Calu3 (cell line): ENCODE measurements around the gene TEX35. TPM values are rescaled to one million over a fixed set of nuclear protein-coding genes. Genes with fewer than 3 reads are reported as not detected.

Source experiments
- BruUV-seq: library from RNA; stranded (reverse); fragments of 400-500 nt; replicated peaks from 2 replicates; lab custom pipeline; 2021; lab: Mats Ljungman, UMichigan
- CTCF ChIA-PET: fragments of 300-600 bp; sonication (Branson Sonifier 250); formaldehyde crosslinking; loops from one replicate; lab custom pipeline; 2022; ENCODE audit warnings: antibody characterized with exemption; lab: Charles Lee
- DNase-seq: peaks from one replicate; pipeline ENCODE4 v3.0.0; 2022
- H3K27ac Mint-ChIP-seq: one replicate; pipeline ENCODE4 v1.8.0; 2022; ENCODE audit warnings: mixed read lengths; ENCODE audit not compliant: unreplicated experiment
- H3K27me3 Mint-ChIP-seq: one replicate; pipeline ENCODE4 v1.8.0; 2022; ENCODE audit warnings: mixed read lengths; ENCODE audit not compliant: unreplicated experiment
- H3K36me3 Mint-ChIP-seq: one replicate; pipeline ENCODE4 v1.8.0; 2022; ENCODE audit warnings: mild to moderate bottlenecking, moderate library complexity, mixed read lengths; ENCODE audit not compliant: insufficient read depth, unreplicated experiment
- H3K4me1 Mint-ChIP-seq: one replicate; pipeline ENCODE4 v1.8.0; 2022; ENCODE audit warnings: mild to moderate bottlenecking, low read depth, mixed read lengths; ENCODE audit not compliant: unreplicated experiment
- H3K4me3 Mint-ChIP-seq: one replicate; pipeline ENCODE4 v1.8.0; 2022; ENCODE audit warnings: mild to moderate bottlenecking, low read depth, moderate library complexity, mixed read lengths; ENCODE audit not compliant: unreplicated experiment
- H3K9me3 Mint-ChIP-seq: one replicate; pipeline ENCODE4 v1.8.0; 2022; ENCODE audit warnings: low read depth, mixed read lengths; ENCODE audit not compliant: unreplicated experiment
- CTCF ChIP-seq: fragments of 200-600 bp; IDR thresholded peaks from one replicate; pipeline ENCODE4 v1.8.0; 2022; ENCODE audit warnings: antibody characterized with exemption; ENCODE audit not compliant: unreplicated experiment
- intact Hi-C: fragments of 100-400 bp; cut with micrococcal nuclease; formaldehyde crosslinking; loops from one replicate; pipeline ENCODE4 v1.10.0; 2022; ENCODE audit not compliant: unreplicated experiment
- total RNA-seq: library from RNA; stranded (reverse); gene quantifications from 2 replicates; pipeline ENCODE4 v1.2.3, GENCODE V29; 2022

Gene TEX35
- total RNA-seq, 1 experiment from 2014 or later = not detected

- no peak for DNase-seq
- H3K27ac Mint-ChIP-seq = no peak overlapping the region
- CTCF ChIA-PET = no interaction called here
- no peaks in the 10 kb centered on the region for H3K9me3 Mint-ChIP-seq
- no peak for TF ChIP-seq CTCF
- H3K27me3 Mint-ChIP-seq = no peaks in the 10 kb centered on the region
- H3K4me3 Mint-ChIP-seq = no peak overlapping the region
- intact Hi-C loops = no loop called here
- no peaks in the 10 kb centered on the region for H3K4me1 Mint-ChIP-seq
- H3K36me3 Mint-ChIP-seq = no peaks in the 10 kb centered on the region
- no TSS peak for BruUV-seq
Observed at GRCh38 chr1:178477841-178478240, 35.1 kb upstream of the TEX35 start.

- no peak overlapping the region for H3K27ac Mint-ChIP-seq
Observed at GRCh38 chr1:178483251-178483957, 29.5 kb upstream of the TEX35 start.

GRCh38 chr1:178484698-178485225, 28.1 kb upstream of the TEX35 start:
- BruUV-seq = no TSS peak
- TF ChIP-seq CTCF = no peak
- intact Hi-C loops = no loop called here
- CTCF ChIA-PET = no interaction called here
- no peaks in the 10 kb centered on the region for H3K27me3 Mint-ChIP-seq
- no peaks in the 10 kb centered on the region for H3K9me3 Mint-ChIP-seq
- H3K4me1 Mint-ChIP-seq = no peaks in the 10 kb centered on the region
- H3K27ac Mint-ChIP-seq = no peak overlapping the region
- no peaks in the 10 kb centered on the region for H3K36me3 Mint-ChIP-seq
- H3K4me3 Mint-ChIP-seq = no peak overlapping the region
- DNase-seq = no peak

More at GRCh38 chr1:178483251-178483957, 29.5 kb upstream of the TEX35 start:
- H3K4me1 Mint-ChIP-seq = no peaks in the 10 kb centered on the region
- H3K4me3 Mint-ChIP-seq = no peak overlapping the region
- intact Hi-C loops = no loop called here
- no peaks in the 10 kb centered on the region for H3K9me3 Mint-ChIP-seq
- no peaks in the 10 kb centered on the region for H3K27me3 Mint-ChIP-seq
- DNase-seq = no peak
- H3K36me3 Mint-ChIP-seq = no peaks in the 10 kb centered on the region
- no TSS peak for BruUV-seq
- CTCF ChIA-PET = interaction anchor here (1.0 kb wide), 1 partner anchor 183 kb away, joined by 3 read pairs; no protein-coding TSS in a partner anchor
- TF ChIP-seq CTCF = no peak

- intact Hi-C loops = no loop called here
Observed at GRCh38 chr1:178485541-178485981, 27.3 kb upstream of the TEX35 start.

More at GRCh38 chr1:178485541-178485981, 27.3 kb upstream of the TEX35 start:
- Mint-ChIP-seq H3K36me3 (no peaks in the 10 kb centered on the region), H3K27me3 (no peaks in the 10 kb centered on the region), H3K4me1 (no peaks in the 10 kb centered on the region), H3K9me3 (no peaks in the 10 kb centered on the region), H3K4me3 (no peak overlapping the region), H3K27ac (no peak overlapping the region)
- DNase-seq = no peak
- CTCF ChIA-PET = interaction anchor here (0.5 kb wide), 1 partner anchor 515 kb away, joined by 5 read pairs; no protein-coding TSS in a partner anchor
- BruUV-seq = no TSS peak
- no peak for TF ChIP-seq CTCF
